HG02840 (cell line): Measurements from ENCODE around the gene THEMIS.

Experiments used
- ATAC-seq: cut with Tn5 transposase; IDR thresholded peaks from one replicate; pipeline ENCODE4 v1.9.1; 2021; ENCODE audit warnings: mild to moderate bottlenecking, moderate library complexity, moderate number of reproducible peaks; ENCODE audit not compliant: unreplicated experiment, low FRiP score

Gene THEMIS

DNA sequence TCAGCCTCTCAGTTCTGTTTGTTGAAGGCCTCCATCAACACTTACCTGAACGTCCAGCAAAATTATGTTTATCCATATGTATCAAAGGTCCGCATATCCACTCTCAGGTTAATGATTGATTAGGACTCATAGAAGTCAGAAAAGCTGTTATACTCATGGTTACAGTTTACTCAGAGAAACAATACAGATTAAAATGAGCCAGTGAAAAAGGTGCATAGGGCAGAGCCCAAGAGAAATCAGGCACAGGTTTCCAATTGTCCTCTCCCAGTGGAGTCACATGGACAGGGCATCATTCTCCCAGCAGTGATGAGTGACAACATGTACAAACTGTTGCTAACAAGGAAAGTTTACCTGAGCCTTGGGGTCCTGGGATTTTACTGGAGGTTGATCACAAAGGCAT is 36.2 kb downstream of the THEMIS start:
- no peak for ATAC-seq

DNA sequence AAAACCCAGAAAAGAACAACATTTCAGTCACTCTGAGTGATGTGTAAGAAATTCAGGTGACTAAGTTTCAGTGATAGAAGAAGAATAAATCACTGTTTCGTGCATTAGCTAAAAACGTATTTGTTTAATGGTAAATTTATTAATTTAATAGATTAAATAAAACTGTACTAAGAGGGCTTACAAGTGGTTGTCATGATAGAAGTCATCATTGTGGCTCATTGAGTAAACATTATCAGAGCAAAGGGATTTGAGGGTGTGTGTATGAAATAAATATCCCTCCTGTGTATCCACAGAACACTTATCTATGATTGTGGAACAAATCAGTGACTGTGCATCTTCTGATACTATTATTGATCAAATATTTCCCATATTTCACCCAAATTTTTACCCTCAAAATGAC is 40.1 kb downstream of the THEMIS start:
- no peak for ATAC-seq

DNA sequence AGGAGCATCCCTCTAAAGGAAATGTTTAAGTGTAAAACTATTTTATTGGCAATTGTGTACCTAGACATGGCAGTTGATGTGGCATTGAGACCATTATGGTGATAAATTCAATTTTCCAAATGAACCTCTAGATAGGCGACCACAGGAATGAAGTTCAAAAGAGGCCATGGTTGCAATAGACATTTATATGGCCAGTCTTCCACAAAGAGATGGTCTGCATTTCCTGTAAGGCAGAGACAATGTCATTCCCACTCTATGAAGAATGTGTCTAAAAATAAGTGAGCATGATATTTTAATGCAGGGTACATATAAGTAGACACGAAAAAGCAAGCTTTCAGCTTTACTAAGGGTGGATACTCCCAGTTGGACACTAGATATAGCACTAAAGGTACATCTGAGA is 40.9 kb downstream of the THEMIS start:
- no peak for ATAC-seq

DNA sequence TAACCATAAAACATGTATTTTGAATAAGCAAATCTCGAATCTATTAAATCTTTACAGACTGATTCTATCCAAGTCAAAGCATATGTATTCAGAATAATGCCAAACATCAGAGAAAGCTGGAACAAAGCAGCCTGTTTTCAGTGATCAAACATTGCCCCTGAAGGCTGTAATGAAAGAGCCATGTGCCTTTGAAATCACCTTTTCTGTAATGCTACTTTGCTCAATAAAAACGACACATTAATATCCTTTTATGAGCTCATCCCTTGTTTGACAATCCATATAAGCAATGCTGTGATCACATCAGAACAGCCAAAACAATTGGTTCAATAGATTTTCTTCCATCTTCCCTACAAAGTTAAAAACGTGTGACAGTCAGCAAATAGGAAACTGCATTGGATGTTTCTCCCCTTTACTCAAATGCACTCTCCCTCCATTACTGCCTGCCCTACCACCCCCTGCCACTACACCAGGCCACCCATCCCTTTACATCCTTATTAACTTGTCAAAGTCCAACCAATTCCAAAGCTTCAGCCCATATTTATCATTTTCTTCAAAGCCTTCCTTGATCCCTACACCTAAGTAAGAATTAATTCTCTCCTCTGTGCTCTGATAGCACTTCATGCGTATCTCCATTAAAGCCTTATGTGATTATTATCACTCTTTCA is 42.0 kb downstream of the THEMIS start:
- ATAC-seq = no peak

DNA sequence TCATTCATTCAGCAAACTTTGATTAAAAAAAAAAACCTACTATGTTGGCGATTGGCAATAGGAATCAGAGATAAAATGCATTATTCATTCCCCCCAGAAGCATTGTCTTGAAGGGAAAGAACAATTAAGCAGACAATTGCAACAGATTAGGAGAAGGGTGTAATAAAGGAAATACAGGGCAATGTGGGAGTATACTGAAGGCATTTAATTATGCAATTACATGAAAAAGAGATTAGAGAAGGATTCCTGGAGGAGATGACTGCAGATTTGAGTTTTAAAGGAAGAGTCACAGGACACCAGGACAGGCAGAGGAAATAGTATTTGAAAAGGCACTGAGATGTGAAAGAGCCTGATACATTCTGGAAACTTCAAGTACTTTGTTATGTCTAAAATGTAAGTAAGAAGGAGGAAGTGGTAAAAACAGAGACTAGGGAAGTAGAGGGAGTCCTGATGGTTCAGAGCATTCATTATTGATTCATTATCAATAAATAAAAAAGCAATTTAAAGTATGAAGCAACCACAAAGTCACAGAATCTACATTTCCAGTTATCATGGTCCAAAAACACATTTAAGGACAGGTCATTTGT is 43.7 kb downstream of the THEMIS start:
- ATAC-seq = no peak

DNA sequence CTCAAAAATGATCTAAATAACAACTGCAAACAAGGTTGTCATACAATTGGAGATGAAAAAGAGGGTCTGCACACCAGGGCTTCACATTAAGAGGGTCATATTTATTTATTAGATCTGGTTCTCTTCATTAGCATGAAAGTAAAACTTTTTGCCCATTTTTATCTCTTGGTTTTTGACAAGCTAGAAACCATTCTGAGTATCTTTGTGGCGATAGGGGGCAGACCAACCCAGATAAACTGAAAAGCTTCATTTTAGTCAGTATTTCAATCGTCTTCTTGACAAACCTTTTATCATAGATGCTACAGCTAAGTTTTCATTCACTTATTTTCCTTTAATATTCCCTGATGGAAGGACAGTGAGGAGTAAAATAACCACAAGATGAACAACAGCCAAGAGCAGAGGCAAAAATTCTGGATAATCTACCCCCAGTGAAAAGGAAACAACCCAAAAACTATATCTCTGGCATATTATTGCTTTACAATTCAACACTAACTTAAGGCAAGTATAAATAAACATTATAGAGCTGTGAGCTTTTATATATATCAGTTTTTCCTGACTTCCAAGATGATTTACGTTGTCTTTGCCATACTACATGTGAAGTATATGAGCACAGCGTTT is 45.2 kb downstream of the THEMIS start:
- ATAC-seq = no peak

DNA sequence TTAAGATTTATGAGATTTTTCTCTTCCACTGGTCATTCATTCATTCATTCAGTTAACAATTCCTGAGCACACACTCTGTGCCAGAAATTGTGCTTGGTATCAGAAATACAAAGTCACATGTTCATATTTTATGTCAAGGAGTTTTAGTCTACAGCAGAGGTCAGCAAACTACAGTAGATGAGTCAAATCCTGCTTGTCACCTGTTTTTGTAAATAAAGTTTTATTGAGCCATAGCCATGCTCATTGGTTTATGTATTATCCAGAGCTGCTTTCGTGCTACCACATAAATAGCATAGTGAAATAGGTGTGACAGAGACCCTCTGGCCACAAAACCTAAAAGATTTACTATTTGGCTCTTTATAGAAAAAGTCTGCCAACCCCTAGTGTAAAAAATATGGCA is 46.8 kb downstream of the THEMIS start:
- ATAC-seq = no peak

DNA sequence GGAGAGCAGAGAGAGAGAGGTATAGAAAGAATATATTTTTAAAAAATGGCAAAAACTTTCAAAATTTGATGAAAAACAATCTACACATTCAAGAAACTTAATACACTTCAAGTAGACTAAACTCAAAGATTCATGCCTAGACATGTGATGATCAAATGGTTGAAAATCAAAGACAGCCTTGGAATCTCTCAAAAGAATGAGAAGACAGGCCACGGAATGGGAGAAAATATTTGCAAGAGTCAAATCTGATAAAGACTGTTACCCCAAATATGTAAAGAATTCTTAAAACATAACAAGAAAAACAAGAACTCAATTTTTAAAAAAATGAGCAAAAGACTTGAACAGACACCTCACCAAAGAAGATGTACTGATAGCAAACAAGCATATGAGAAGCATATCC is 49.7 kb downstream of the THEMIS start:
- no peak for ATAC-seq

DNA sequence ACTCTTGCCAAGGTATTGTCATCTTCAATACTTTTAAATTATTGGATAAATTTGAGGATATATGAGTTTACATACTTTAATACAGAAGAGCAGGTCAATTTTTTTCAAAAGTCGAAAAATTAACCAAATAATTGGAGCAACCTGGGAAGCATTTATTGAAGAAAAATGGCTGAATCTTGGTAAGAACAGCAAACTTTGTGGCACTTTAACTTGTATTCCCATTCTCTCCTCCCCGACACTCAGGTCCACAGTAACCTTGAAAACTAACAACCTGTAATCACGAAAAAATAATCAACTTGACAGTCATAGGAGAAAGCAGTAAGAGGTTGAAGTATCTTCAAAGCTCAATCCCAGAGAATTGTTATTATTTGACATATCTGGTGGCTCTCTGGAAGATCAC is 55.6 kb downstream of the THEMIS start:
- ATAC-seq = no peak

DNA sequence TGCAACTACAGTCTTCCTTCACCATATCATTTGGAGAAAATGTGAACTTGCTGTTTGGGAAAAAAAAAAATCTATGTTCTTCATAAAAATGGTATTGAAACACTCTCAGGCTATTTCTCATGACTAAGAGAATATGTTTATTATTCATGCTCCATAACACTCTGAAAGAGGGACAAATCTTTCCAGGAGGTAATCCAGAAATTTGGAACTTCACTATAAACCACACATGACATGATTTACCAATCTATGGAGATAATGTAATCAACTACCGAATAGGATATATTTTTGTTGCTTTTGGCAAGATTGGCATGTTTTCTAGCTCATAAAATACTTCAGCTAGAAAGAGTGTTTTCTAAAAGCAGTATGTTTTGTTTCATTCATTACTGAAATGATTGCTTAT is 56.3 kb downstream of the THEMIS start:
- no peak for ATAC-seq

DNA sequence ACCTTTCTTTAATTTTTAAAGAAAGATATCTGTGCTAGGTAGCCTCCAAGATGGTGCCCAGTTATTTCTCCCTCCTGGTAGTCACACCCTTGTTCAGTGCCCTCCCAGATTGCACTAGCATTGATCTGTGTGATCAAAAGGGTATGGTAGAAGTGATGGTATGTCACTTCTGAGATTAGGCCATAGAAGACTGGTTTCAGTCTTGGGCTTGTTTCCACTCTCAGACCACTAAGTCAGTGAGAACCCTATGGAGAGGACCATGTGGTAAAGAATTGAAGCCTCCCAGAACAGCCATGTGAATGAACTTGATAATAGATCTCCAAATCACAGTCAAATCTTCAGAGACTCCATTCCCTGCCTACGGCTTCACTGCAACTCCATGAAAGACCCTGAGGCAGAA is 57.3 kb downstream of the THEMIS start:
- ATAC-seq = no peak

DNA sequence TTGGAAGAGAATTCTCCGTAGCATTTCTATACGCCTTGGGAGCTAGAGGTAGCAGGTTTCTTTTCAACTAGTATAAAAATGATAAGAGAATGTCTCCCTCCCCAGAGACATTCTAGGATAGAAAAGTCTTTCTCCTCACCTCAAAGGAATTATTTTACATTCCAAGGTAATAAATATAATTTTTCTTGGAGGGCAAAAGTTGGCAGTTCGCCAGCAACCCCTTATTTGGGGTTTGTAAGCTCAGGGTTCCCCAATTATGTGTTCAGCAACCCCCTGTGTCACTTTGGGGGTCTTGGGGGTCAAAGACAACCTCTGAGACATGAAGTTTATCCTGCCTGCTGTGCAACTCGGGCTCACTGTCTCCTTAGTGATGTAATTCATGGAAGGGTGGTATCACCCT is 58.3 kb downstream of the THEMIS start:
- ATAC-seq = no peak

DNA sequence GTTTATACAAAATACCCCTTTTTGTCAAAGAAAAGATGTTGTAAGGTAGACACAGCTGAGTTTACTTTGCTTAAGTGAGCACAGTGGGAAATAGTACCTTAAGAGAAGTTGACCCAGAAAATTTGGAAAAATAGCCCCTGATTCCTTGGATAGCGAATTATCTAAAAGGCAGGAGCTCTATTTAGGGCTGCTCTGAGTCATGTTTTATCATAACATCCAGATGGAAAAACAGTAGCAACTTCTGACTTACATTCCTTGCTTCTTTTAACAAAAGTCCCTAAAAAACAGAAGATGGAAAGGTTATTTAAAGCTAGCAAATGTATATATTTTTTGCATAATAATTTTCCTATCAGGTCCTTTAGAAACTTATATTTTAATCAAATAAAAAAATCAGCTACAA is 59.0 kb downstream of the THEMIS start:
- ATAC-seq = no peak

DNA sequence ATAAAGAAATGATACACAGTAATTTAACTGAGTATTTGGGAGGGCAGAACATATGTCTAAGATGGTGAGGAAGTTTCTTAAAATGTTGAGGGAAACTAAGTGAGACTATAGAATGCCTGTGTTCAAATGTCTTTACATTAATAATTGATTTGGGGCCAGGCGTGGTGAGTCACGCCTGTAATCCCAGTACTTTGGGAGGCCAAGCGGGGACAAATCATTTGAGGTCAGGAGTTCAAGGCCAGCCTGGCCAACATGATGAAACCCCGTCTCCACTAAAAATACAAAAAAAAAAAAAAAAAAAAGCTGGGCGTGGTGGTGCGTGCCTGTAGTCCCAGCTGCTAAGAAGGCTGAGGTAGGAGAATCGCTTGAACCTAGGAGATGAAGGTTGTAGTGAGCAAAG is 66.7 kb downstream of the THEMIS start:
- ATAC-seq = no peak

DNA sequence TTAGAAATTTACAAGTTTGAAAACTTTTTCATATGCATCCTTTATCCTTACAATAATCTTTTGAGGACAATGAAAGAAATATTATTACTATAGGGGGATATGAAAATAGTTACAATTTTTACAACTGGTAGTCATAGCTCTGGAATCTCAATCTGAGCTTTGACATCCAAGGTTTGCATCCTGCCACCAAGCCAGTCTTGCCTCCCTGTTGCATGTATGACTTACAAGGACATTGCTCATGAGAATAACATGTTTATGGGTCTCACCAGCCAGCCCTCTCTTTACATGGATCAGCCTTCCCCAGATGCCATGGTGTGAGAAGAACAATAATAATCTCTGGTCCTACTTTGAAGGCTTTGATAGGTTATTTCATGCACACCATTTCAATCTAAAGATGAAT is 67.5 kb downstream of the THEMIS start:
- no peak for ATAC-seq

DNA sequence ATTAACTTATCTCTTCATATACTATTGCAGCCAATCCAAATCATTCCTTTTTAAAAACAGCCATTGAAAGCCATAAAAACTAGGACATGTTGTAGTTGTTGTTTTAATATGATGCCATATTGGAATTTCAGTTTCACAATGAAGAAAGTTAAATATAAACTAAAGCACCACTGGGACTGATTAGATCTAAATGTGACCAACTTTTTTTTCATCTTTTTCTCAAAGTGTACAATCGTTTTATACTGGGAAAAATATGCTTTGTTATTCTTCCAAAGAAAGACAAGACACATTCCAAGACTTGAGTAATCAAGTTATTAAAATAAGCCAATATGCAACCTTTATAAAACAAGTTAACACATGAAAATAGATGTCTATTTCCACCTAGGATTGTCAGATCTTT is 68.5 kb downstream of the THEMIS start:
- ATAC-seq = no peak

DNA sequence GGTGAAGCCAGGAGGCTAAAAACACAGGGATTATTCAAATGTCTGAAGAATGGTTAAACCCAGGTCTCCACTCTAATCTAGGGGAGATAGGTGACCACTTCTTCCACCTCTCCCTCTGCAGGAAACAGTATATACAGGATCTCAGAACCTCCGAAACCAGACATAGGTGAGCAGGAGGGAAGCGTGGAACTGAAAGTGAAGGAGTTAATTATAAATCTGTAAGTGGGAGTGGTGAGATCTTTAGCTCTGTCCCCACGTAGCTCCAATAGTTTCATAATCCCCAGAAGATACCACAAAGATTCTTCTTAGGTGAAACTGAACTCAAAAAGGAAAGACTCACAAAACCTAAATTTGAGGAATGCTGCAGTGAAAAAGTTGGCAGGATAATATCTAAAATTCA is 76.8 kb downstream of the THEMIS start:
- no peak for ATAC-seq

DNA sequence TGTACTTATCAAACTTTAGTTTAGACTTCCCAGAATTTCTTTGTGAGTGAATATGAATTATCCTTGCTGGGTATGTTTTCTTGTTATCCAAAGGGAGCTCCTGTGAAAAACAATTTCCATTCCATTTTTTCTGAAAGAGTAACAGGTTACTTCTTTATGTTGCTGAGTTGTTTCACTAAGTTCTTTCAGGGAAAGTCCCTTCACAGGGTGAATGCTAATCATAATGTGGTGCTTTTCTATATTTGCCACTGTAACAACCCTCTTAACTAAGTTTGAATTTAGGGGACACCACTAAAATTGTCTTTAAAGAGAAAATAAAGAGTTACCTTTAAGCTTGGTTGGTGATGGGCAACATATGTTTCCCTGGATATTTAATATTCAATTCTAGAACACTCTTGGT is 79.4 kb downstream of the THEMIS start:
- no peak for ATAC-seq

DNA sequence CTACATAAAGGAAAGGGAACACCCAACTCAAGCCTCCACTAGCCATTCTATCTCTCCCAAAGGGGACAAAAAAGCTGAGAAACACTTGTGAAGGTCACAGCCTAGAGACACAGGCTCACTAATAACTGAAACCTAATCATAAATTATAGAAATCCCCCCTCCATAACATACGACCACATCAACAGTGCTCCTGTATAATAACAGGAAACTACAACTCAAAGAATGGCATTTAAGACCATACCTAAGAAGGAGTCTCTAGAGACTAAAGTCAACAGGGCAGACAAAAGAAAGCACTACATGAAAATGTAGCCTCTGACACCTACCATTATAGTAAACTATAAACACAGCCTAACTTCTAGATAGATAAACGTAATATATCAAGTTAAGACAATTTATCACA is 82.7 kb downstream of the THEMIS start:
- no peak for ATAC-seq

DNA sequence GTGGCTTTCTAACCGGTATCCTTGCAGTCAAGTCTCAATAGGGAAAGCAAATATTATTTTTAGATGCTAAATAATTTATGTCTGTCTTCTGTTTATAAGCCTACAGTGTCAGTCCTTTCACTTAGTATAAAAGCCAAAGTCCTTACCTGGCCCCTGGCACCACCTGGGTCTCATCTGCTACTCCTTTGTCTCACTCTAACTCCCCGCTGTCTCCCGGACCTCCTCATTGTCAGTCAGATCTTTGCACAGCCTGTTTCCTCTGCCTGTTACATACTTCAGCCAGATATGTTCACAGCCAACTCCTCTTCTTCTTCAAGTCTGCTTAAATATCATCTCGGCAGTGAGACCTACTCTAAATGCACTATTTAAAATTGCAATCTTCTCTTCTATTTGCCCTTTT is 84.2 kb downstream of the THEMIS start:
- ATAC-seq = no peak

DNA sequence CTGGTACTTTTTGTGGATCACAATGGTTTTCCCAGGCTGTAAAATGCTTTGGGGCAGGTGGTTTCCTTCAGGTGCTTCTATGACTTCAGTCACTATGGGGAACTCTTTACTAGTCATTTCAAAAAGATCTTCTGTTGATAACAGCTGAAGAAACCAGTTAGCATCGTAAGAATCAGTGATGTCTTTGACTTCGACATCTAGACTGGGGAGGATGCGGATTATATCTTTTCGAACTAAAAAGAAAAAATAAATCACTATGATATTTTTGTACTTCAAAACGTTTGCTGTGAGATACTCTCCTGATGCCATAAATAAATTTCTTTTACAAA is 87.2 kb downstream of the THEMIS start:
- ATAC-seq = no peak

DNA sequence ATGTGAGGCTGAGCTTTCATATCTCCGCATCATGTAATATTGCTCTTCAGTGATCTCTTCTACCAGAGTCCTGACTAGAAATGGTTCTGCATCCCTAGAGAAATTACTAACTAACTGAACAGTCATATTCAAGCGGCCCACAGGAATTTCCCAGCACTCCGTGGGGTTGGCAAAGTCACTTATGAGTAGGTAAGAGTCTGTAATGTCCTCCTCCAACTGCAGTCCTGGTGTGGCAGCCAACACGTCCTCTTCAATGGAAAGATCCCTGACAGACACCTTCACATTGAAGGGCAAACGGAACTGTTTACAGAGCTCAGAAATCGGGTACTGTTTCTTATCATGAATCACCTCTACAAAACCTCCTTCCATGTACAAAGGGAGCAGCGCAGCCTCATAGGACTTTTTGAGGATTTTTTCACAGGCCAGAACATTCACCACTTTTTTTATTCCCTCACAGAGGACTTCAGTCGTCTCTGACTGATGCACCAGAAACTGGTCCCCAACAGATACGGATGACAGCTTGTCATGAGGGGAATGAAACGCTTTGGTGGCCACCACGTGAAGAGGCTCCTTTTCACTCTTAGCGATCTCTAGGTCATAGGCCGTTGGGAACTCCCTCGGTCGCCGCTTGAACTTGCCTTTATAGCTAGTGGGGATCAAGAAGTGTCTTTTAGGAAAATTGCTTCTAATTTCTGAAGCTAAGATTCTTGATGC is 87.7 kb downstream of the THEMIS start:
- ATAC-seq = no peak
